Heart left ventricle (tissue), 16 donors: ENCODE results near the gene NHLRC2. TPM values are rescaled to one million over a fixed set of nuclear protein-coding genes. Genes with fewer than 3 reads are reported as not detected.

Experiments
- ATAC-seq, 4 donors: fragments of 200-7000 bp; cut with Tn5 transposase; one replicate each; pipeline ENCODE4 v1.9.1; 2020 to 2022; ENCODE audit warnings: moderate library complexity in 4 of 4, mild to moderate bottlenecking in 3 of 4, moderate number of reproducible peaks in 1 of 4
- DNase-seq, 5 donors: peaks; one replicate each; pipeline ENCODE4 v3.0.0-alpha.2; 2020
- H3K27ac ChIP-seq, 12 donors: fragments of 200-600 bp; sonication (generic) in 4 of 12; one replicate each; pipeline versions ENCODE4 v1.5.0 to v1.8.0; 2016 to 2022; ENCODE audit warnings: mild to moderate bottlenecking in 2 of 12
- H3K27me3 ChIP-seq, 9 donors: fragments of 200-600 bp; sonication (generic) in 2 of 9; one replicate each; pipeline versions ENCODE4 v1.5.1 to v1.8.0; 2016 to 2022; ENCODE audit warnings: mild to moderate bottlenecking in 3 of 9
- H3K36me3 ChIP-seq, 9 donors: fragments of 200-600 bp; sonication (generic) in 2 of 9; one replicate each; pipeline versions ENCODE4 v1.5.0 to v1.8.0; 2018 to 2022; ENCODE audit warnings: mild to moderate bottlenecking in 2 of 9
- H3K4me1 ChIP-seq, 12 donors: fragments of 200-600 bp; sonication (generic) in 4 of 12; one replicate each; pipeline versions ENCODE4 v1.5.0 to v1.8.0; 2016 to 2022; ENCODE audit warnings: mild to moderate bottlenecking in 3 of 12
- H3K4me3 ChIP-seq, 12 donors: fragments of 200-600 bp; sonication (generic) in 4 of 12; one replicate each; pipeline versions ENCODE4 v1.5.0 to v1.8.0; 2017 to 2022; ENCODE audit warnings: mild to moderate bottlenecking in 9 of 12, moderate library complexity in 4 of 12
- H3K9me3 ChIP-seq, 12 donors: fragments of 200-600 bp; sonication (generic) in 4 of 12; one replicate each; pipeline versions ENCODE4 v1.5.0 to v1.8.0; 2016 to 2022; ENCODE audit warnings: mild to moderate bottlenecking in 1 of 12
- POLR2A ChIP-seq, 2 donors: fragments of 450-650 bp; IDR thresholded peaks; one replicate each; pipeline ENCODE4 v1.6.1; 2017; ENCODE audit warnings: antibody characterized with exemption in 2 of 2, mild to moderate bottlenecking in 2 of 2, moderate library complexity in 2 of 2
- WGBS, 4 donors: extraction: QIAGEN DNeasy Blood & Tissue Kit in 2 of 4; methylation state at CpG; one replicate each; pipeline versions ENCODE4 v1.1.5 to v1.1.7; 2013 to 2018; 5-methylcytosine and 5-hydroxymethylcytosine counted together
- intact Hi-C, 10 donors: fragments of 100-400 bp; cut with DNase I; formaldehyde crosslinking; loops; one replicate each; pipeline versions ENCODE4 v1.11.1 to v1.14.2; 2022
- polyA plus RNA-seq, 2 donors: library from polyadenylated mRNA; stranded (reverse); fragments of 200-250 nt; gene quantifications; one replicate each; pipeline ENCODE4 v1.2.3, GENCODE V29; 2013
- total RNA-seq, 9 donors: library from RNA; depleted of rRNA in 2 of 9; stranded (reverse); fragments of >200 nt in 2 of 9; fragmentation: NEBNext Ultra II Directional in 3 of 9; extraction: Animal tissue kit (Norgen Biotek cat#: 25700) in 3 of 9; gene quantifications; one replicate each; pipeline versions ENCODE4 v1.1.0 to v1.2.4, GENCODE V29; 2016 to 2023
- TF ChIP-seq, protein P1 (sequence below), 12 donors: fragments of 200-600 bp; sonication (generic) in 4 of 12; IDR thresholded peaks; one replicate each; pipeline versions ENCODE4 v1.5.0 to v1.8.0; 2018 to 2022; ENCODE audit warnings: antibody characterized with exemption in 12 of 12, mild to moderate bottlenecking in 5 of 12
- donor health status: ischemic (EF 13 %, LVEDD 7.1; RV severe dilation, severe dysfunction).
- donor health status: healthy with polysubstance abuse.
- donor health status: DM: no; HTN: yes; CAD: no.
- donor health status: DM: no; HTN: no; CAD: no.
- donor health status: ischemic (EF 25% LVEDD 6.9; RV normal size, moderate dysfunction).
- donor health status: ischemic (EF 25% LVEDD 5.7; RV mildly dilated, moderate dysfunction).
- donor health status: healthy.
- donor health status: DM: yes; HTN: yes; CAD: no.
- donor health status: ischemic (EF 35%, LVEDD 5.7; RV mildly dilated, moderate dysfunction).
- donor health status: nonischemic (EF 11% LVEDD 7.7; RV severe dilation, severe dysfunction).
- donor health status: DM: yes; HTN: yes; CAD: no.
- donor health status: PGD.
- donor health status: ischemic (EF 29% LVEDD 5.4; RV normal size, mild dysfunction).
- donor health status: nonischemic (EF 23%, LVEDD 6.1; RV moderate dilation, normal function).

NHLRC2 gene
- total and polyA plus RNA-seq, 11 donors = 13.0 to 105 (median 76.1) TPM

DNA sequence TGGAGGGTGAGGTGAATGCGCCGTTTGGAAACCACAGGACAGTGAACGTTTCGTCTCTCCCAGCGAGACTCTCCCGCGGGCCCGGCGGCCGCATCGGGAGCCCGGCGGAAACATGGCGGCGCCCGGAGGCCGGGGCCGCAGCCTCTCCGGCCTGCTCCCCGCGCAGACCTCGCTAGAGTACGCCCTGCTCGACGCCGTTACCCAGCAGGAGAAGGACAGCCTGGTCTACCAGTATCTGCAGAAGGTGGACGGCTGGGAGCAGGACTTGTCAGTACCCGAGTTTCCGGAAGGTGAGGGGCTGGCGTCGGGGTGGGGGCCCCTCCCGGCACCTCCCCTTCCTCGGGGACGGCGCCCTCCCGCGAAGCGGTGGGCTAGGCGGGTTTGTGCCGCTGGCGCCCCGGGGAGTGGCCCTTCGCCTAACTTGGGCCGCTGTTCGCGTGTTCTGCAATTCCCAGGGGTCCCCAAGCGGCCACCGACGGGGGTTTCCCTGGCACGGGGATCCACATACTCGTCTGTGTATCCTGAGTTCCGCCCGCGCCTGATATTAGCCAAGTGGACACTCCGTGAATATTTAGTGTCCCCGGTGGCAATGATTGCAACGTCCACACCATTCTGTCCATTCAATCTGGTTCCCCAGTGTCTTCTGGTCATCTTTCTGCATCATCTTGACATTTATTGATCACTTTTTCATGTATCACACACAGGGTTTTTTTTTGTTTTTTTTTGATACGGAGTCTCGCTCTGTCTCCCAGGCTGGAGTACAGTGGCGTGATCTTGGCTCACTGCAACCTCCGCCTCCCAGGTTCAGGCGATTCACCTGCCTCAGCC lies 514 bp downstream of the NHLRC2 start:
- Histone ChIP-seq H3K9me3 (no peaks in the 10 kb centered on the region), H3K4me1 (peaks cover 0 to 66% (median 42%) of the 10 kb centered on the region in 12 donors), H3K36me3 (peaks cover 0 to 17% (median 16%) of the 10 kb centered on the region in 9 donors), H3K27ac (peak overlapping the region; percentile 79 to 98 (median 95)), H3K27me3 (no peaks in the 10 kb centered on the region), H3K4me3 (peak overlapping the region; percentile 63 to 97 (median 88))
- ATAC-seq (peak; percentile 38 to 76 (median 62)), DNase-seq (peak; percentile 45 to 76 (median 67))
- intact Hi-C loops = loop anchor here in 8 of 10 donors (5.0 to 10.0 kb wide), 8 partner anchors 37 to 247 kb away; partner anchors contain the start of gene ADRB1 (in 5 of the 8)
- 1% methylated on average over 44 to 62 of the region's 62 CpGs for WGBS, 4 donors
- peak in 1 of 2 donors; percentile 42 for TF ChIP-seq POLR2A (IDR thresholded peaks at IDR 0.05)
- TF ChIP-seq, protein P1, sequence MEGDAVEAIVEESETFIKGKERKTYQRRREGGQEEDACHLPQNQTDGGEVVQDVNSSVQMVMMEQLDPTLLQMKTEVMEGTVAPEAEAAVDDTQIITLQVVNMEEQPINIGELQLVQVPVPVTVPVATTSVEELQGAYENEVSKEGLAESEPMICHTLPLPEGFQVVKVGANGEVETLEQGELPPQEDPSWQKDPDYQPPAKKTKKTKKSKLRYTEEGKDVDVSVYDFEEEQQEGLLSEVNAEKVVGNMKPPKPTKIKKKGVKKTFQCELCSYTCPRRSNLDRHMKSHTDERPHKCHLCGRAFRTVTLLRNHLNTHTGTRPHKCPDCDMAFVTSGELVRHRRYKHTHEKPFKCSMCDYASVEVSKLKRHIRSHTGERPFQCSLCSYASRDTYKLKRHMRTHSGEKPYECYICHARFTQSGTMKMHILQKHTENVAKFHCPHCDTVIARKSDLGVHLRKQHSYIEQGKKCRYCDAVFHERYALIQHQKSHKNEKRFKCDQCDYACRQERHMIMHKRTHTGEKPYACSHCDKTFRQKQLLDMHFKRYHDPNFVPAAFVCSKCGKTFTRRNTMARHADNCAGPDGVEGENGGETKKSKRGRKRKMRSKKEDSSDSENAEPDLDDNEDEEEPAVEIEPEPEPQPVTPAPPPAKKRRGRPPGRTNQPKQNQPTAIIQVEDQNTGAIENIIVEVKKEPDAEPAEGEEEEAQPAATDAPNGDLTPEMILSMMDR (IDR thresholded peaks at IDR 0.05) = no peak

DNA sequence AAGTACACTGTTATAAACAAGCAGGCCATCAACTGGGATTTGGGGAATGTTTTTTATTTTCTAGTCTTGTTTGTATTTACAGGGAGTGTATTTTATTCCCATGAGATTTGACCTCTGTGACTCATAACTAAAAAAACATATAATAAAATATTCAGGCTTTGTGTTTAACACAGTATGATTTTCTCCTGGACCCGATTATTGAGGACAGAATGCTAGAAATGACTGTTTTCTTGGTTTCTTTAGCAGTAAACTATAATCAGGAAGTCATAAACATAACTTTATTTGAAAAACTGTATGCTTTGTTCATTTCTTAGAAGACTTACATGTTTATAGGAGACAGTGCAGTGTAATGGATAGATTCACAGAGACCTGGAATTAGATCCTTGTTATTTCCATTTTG lies 2.1 kb downstream of the NHLRC2 start:
- H3K4me3 ChIP-seq = peak overlapping the region; percentile 63 to 97 (median 88)
- TF ChIP-seq POLR2A (IDR thresholded peaks at IDR 0.05) = no peak
- TF ChIP-seq, protein P1 (IDR thresholded peaks at IDR 0.05) = no peak
- peak overlapping the region; percentile 79 to 98 (median 95) for H3K27ac ChIP-seq
- peaks cover 0 to 8% (median 0%) of the 10 kb centered on the region in 12 donors for H3K9me3 ChIP-seq
- H3K27me3 ChIP-seq = no peaks in the 10 kb centered on the region
- peaks cover 0 to 33% (median 30%) of the 10 kb centered on the region in 9 donors for H3K36me3 ChIP-seq
- intact Hi-C loops = loop anchor here in 8 of 10 donors (5.0 to 10.0 kb wide), 7 partner anchors 36 to 211 kb away; partner anchors contain the start of gene ADRB1 (in 5 of the 8)
- ATAC-seq (no peak), DNase-seq (no peak)
- 45 to 66% (median 51%) methylated on average over 1 of the region's 1 CpG for WGBS, 4 donors
- H3K4me1 ChIP-seq = peaks cover 0 to 66% (median 36%) of the 10 kb centered on the region in 12 donors

DNA sequence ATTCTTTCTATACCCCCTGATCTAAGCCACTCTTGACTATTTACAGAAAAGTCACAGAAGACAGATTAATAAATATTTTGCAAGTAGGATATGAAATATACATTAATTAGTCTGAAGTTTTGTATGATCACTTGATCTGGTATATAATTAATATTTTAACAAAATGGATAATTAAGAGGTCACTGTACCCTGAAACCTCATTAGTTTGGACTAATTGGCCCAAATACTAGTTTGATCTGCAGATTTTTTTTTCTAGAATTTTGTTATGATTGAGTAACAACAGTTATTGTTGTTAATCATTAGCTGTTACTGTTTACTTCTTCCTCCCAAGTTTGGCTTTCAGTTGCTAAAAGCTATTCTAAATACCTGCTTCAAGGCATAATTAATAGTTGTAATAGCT lies 2.7 kb downstream of the NHLRC2 start:
- H3K9me3 ChIP-seq = peaks cover 0 to 8% (median 0%) of the 10 kb centered on the region in 12 donors
- TF ChIP-seq, protein P1 (IDR thresholded peaks at IDR 0.05) = no peak
- H3K27ac ChIP-seq = peak overlapping the region; percentile 57 to 98 (median 95)
- H3K4me3 ChIP-seq = peak overlapping the region; percentile 4 to 96 (median 86)
- DNase-seq (no peak), ATAC-seq (no peak)
- peaks cover 0 to 39% (median 36%) of the 10 kb centered on the region in 9 donors for H3K36me3 ChIP-seq
- intact Hi-C loops = loop anchor here in 8 of 10 donors (5.0 to 10.0 kb wide), 7 partner anchors 35 to 210 kb away; partner anchors contain the start of gene ADRB1 (in 5 of the 8)
- peaks cover 0 to 59% (median 31%) of the 10 kb centered on the region in 12 donors for H3K4me1 ChIP-seq
- no peaks in the 10 kb centered on the region for H3K27me3 ChIP-seq

DNA sequence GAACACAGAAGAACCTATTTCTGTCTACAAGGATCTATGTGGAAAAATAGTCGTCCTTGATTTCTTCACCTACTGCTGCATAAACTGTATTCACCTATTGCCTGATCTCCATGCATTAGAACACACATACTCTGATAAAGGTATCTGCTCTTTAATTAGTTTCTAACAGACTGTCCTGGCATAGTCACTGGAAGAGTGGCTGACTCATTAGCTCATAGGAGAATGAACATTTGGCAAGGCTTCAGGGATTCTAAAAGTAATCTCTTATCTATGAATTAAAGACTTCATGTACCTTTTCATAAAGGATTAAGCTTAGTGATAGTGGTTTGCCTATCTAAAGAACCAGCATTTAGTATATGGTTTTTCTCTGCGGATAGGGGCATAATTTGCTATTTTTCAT lies 4.1 kb downstream of the NHLRC2 start:
- ATAC-seq = peak; percentile 48 to 65 (median 49)
- Histone ChIP-seq H3K27ac (peak overlapping the region; percentile 57 to 98 (median 95)), H3K36me3 (peaks cover 0 to 52% (median 38%) of the 10 kb centered on the region in 9 donors), H3K9me3 (peaks cover 0 to 8% (median 0%) of the 10 kb centered on the region in 12 donors), H3K4me1 (peaks cover 0 to 46% (median 23%) of the 10 kb centered on the region in 12 donors), H3K4me3 (peak overlapping the region in 7 of 12 donors; percentile 63 to 96 (median 87)), H3K27me3 (no peaks in the 10 kb centered on the region)
- TF ChIP-seq, protein P1 (IDR thresholded peaks at IDR 0.05) = no peak
- TF ChIP-seq POLR2A (IDR thresholded peaks at IDR 0.05) = no peak
- no peak for DNase-seq
- 43 to 55% (median 50%) methylated on average over 2 of the region's 2 CpGs for WGBS, 4 donors
- intact Hi-C loops = loop anchor here in 8 of 10 donors (5.0 to 10.0 kb wide), 7 partner anchors 34 to 209 kb away; partner anchors contain the start of gene ADRB1 (in 5 of the 8)
